Measurements from ENCODE around the gene RTKN. TPM values are rescaled to one million over a fixed set of nuclear protein-coding genes. Genes with fewer than 3 reads are reported as not detected.

The RTKN gene
- total RNA-seq, 6 experiments from 2014 or later: 12.7 to 14.8 (median 13.6) TPM

GRCh38 chr2:74482801-74483674 is 41.3 kb upstream of the RTKN start, which contains the start of the genes CCDC142 and TTC31:
TSS of gene CCDC142 (minus strand) at chr2:74482998. CDS start at chr2:74482837, 161 bp downstream.
TSS of gene TTC31 (plus strand) at chr2:74483081. CDS start at chr2:74483096, 15 bp downstream.
- Mint-ChIP-seq H3K27ac (peak within 1 kb of the TSS; percentile 89), H3K4me3 (peak within 1 kb of the TSS; percentile 94), H3K27me3 (ENCODE audit: insufficient read depth) (peaks cover 1% of the 10 kb centered on the region; the same call in 1 of the 2 replicates)

GRCh38 chr2:74481961-74482800 is 40.4 kb upstream of the RTKN start:
- Mint-ChIP-seq H3K4me1 (ENCODE audit: low read depth) (peaks cover 32% of the 10 kb centered on the region), H3K27me3 (ENCODE audit: insufficient read depth) (peaks cover 1% of the 10 kb centered on the region; the same call in 1 of the 2 replicates), H3K9me3 (no peaks in the 10 kb centered on the region), H3K36me3 (ENCODE audit: low read depth) (peaks cover 24% of the 10 kb centered on the region), H3K27ac (peak overlapping the region; percentile 89), H3K4me3 (peak overlapping the region; percentile 94)
- DNase-seq: no peak
- no peak for TF ChIP-seq CTCF (IDR thresholded peaks at IDR 0.05)

More at GRCh38 chr2:74482801-74483674, 41.3 kb upstream of the RTKN start, which contains the start of the genes CCDC142 and TTC31:
- peak; percentile 90 for TF ChIP-seq CTCF (IDR thresholded peaks at IDR 0.05)
- H3K9me3 Mint-ChIP-seq: no peaks in the 10 kb centered on the region
- H3K36me3 Mint-ChIP-seq (ENCODE audit: low read depth): peaks cover 19% of the 10 kb centered on the region
- H3K4me1 Mint-ChIP-seq (ENCODE audit: low read depth): peaks cover 36% of the 10 kb centered on the region
- DNase-seq: peak; percentile 93

DNA sequence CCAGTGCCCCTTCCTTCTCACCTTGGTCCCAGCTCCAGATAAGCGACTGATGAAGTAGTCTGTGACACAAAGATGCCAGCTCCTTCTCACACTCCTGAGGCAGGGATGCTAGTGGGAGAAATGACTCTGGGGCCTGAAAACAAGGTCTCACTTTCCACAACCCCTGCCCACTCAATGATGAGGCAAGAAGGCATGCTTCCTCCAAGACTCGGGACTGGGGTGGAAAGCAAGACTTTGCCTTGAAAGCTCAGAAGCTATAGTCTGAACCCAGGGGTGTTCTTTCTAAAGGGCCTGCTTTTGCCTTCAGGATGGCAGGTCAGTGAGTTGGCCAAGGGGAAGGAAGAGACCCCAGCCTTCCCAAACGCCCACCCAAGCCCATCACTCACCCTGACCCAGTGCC is 39.7 kb upstream of the RTKN start:
- TF ChIP-seq CTCF (IDR thresholded peaks at IDR 0.05): no peak
- no peaks in the 10 kb centered on the region for H3K9me3 Mint-ChIP-seq
- DNase-seq: no peak
- peak overlapping the region; percentile 89 for H3K27ac Mint-ChIP-seq
- peaks cover 1% of the 10 kb centered on the region; the same call in 1 of the 2 replicates for H3K27me3 Mint-ChIP-seq (ENCODE audit: insufficient read depth)
- H3K4me1 Mint-ChIP-seq (ENCODE audit: low read depth): peaks cover 26% of the 10 kb centered on the region
- peaks cover 19% of the 10 kb centered on the region for H3K36me3 Mint-ChIP-seq (ENCODE audit: low read depth)
- H3K4me3 Mint-ChIP-seq: peak overlapping the region; percentile 94

- no peak for DNase-seq
- Mint-ChIP-seq H3K9me3 (no peaks in the 10 kb centered on the region), H3K27ac (no peak overlapping the region), H3K36me3 (ENCODE audit: low read depth) (peaks cover 51% of the 10 kb centered on the region), H3K4me1 (ENCODE audit: low read depth) (peaks cover 14% of the 10 kb centered on the region), H3K27me3 (ENCODE audit: insufficient read depth) (peaks cover 2% of the 10 kb centered on the region), H3K4me3 (no peak overlapping the region)
- TF ChIP-seq CTCF (IDR thresholded peaks at IDR 0.05): peak; percentile 62; the same call in 1 of the 2 replicates
These were observed 33.2 kb upstream of the RTKN start for GRCh38 chr2:74474899-74475298.

GRCh38 chr2:74474481-74474880 is 32.7 kb upstream of the RTKN start:
- Mint-ChIP-seq H3K4me1 (ENCODE audit: low read depth) (peaks cover 15% of the 10 kb centered on the region), H3K27me3 (ENCODE audit: insufficient read depth) (peaks cover 2% of the 10 kb centered on the region), H3K27ac (no peak overlapping the region; the same call in 1 of the 2 replicates), H3K9me3 (no peaks in the 10 kb centered on the region), H3K36me3 (ENCODE audit: low read depth) (peaks cover 54% of the 10 kb centered on the region), H3K4me3 (no peak overlapping the region)
- no peak for TF ChIP-seq CTCF (IDR thresholded peaks at IDR 0.05)
- DNase-seq: no peak
